Mesothelial cell of epicardium (in vitro differentiated cells): Measurements from ENCODE around the gene HAGHL. TPM values are rescaled to one million over a fixed set of nuclear protein-coding genes. Genes with fewer than 3 reads are reported as not detected.

Experiments
- DNase-seq, 2 experiments: peaks; one replicate each; pipeline ENCODE4 v3.0.0; 2021; ENCODE audit warnings: low spot score in 2 of 2; ENCODE audit not compliant: unreplicated experiment in 2 of 2
- H3K27ac Mint-ChIP-seq: 2 replicates; pipeline ENCODE4 v1.8.0; 2021; ENCODE audit warnings: mixed read lengths
- H3K27me3 Mint-ChIP-seq: 2 replicates; pipeline ENCODE4 v1.8.0; 2021; ENCODE audit warnings: low read depth, mixed read lengths
- H3K36me3 Mint-ChIP-seq: 2 replicates; pipeline ENCODE4 v1.8.0; 2021; ENCODE audit warnings: mixed read lengths
- H3K4me1 Mint-ChIP-seq: 2 replicates; pipeline ENCODE4 v1.8.0; 2021; ENCODE audit warnings: mixed read lengths
- H3K4me3 Mint-ChIP-seq: 2 replicates; pipeline ENCODE4 v1.8.0; 2021; ENCODE audit warnings: mild to moderate bottlenecking, moderate library complexity, mixed read lengths
- H3K9me3 Mint-ChIP-seq: 2 replicates; pipeline ENCODE4 v1.8.0; 2021; ENCODE audit warnings: mixed read lengths
- CTCF ChIP-seq: fragments of 200-600 bp; sonication (generic); IDR thresholded peaks from one replicate; pipeline ENCODE4 v1.5.0; 2021; ENCODE audit warnings: antibody characterized with exemption; ENCODE audit not compliant: unreplicated experiment
- total RNA-seq: library from RNA; stranded (reverse); gene quantifications from 3 replicates; pipeline ENCODE4 v1.2.1, GENCODE V29; 2021

The HAGHL gene
- total RNA-seq, 1 donor from 2014 or later = 6.4 TPM

GRCh38 chr16:734208-734980 lies 7.5 kb downstream of the HAGHL start:
- Mint-ChIP-seq H3K9me3 (no peaks in the 10 kb centered on the region), H3K27ac (no peak overlapping the region), H3K4me1 (no peaks in the 10 kb centered on the region), H3K27me3 (no peaks in the 10 kb centered on the region), H3K36me3 (peaks cover 11% of the 10 kb centered on the region), H3K4me3 (no peak overlapping the region)
- no peak for TF ChIP-seq CTCF
- DNase-seq = peak in 1 of 2 experiments; percentile 15

GRCh38 chr16:734981-735881 lies 8.3 kb downstream of the HAGHL start:
- Mint-ChIP-seq H3K36me3 (peaks cover 11% of the 10 kb centered on the region), H3K27ac (no peak overlapping the region), H3K4me3 (no peak overlapping the region), H3K4me1 (peaks cover 7% of the 10 kb centered on the region), H3K27me3 (no peaks in the 10 kb centered on the region), H3K9me3 (no peaks in the 10 kb centered on the region)
- no peak for DNase-seq
- TF ChIP-seq CTCF = no peak

GRCh38 chr16:735982-736453 lies 9.1 kb downstream of the HAGHL start:
- no peak for DNase-seq
- Mint-ChIP-seq H3K9me3 (no peaks in the 10 kb centered on the region), H3K27me3 (no peaks in the 10 kb centered on the region), H3K4me3 (no peak overlapping the region), H3K4me1 (peaks cover 7% of the 10 kb centered on the region), H3K27ac (no peak overlapping the region), H3K36me3 (peaks cover 11% of the 10 kb centered on the region)
- no peak for TF ChIP-seq CTCF

- Mint-ChIP-seq H3K27me3 (no peaks in the 10 kb centered on the region), H3K27ac (no peak overlapping the region), H3K9me3 (no peaks in the 10 kb centered on the region), H3K36me3 (peaks cover 11% of the 10 kb centered on the region), H3K4me1 (peaks cover 9% of the 10 kb centered on the region), H3K4me3 (no peak overlapping the region)
- no peak for TF ChIP-seq CTCF
- no peak for DNase-seq
Measured at GRCh38 chr16:736936-737481, 10.1 kb downstream of the HAGHL start.

GRCh38 chr16:739560-740458 lies 12.9 kb downstream of the HAGHL start:
- Mint-ChIP-seq H3K27ac (no peak overlapping the region), H3K4me1 (peaks cover 9% of the 10 kb centered on the region), H3K9me3 (no peaks in the 10 kb centered on the region), H3K4me3 (peak overlapping the region; percentile 79), H3K27me3 (no peaks in the 10 kb centered on the region), H3K36me3 (peaks cover 10% of the 10 kb centered on the region)
- no peak for DNase-seq
- TF ChIP-seq CTCF = no peak
